ENCODE results near the gene PANX2. TPM values are rescaled to one million over a fixed set of nuclear protein-coding genes. Genes with fewer than 3 reads are reported as not detected.

Gene PANX2
- total RNA-seq, 1 experiment from 2014 or later: 9.4 TPM

DNA sequence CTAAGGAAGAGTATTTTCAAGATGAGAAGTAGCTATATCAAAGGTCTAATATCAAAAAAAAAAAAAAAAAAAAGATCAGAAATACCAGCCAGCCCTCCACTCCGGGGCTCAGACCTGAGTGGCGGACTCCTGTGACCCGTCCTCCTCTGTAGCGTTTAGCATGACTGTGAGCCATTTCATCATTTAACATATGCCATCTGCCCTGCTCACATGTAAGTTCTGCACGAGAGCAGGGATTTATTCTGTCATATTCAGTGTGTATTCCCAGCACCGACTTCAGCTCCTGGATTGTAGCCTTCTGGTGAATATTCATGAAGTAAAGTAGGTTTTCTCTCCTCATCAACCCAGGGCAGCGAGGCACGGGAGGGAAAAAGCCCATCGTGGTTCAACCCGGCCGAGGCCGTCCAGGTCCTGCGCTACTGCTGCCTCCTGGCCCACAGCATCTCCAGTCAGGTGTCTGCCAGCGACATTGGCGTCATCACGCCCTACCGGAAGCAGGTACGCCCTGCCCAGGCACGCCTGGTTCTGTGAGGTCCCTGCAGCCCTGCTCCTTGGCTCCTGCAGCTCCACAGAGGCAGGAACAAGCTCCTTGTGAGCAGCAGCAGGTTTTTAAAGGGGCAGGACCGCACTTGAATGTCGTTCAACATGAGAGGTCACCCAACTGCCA, 12.7 kb upstream of the PANX2 start:
- ATAC-seq (no peak), DNase-seq (no peak)
- intact Hi-C loops (cut with micrococcal nuclease): no loop called here

DNA sequence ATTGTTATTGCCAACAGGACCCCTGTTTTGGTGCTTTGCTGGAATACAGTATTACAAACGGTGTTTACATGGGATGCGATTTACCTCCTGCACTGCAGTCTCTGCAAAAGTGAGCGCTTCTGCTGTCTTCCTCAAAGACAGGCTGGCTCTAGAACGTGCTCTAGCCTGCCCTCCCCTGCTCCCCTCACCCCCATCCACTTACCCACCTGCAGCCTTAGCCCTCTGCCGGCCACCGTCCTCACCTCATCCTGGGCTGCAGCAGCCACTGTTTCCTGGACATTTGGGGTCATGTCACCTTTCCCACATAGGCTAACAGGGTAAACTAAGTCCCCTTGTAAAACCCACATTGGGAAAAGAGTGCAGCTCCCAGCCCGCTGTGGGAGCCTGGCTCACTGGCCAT, 9.6 kb upstream of the PANX2 start:
- intact Hi-C loops (cut with micrococcal nuclease): no loop called here
- CTCF ChIA-PET: no interaction called here

More for the DNA sequence above, 12.7 kb upstream of the PANX2 start:
- no TSS peak for BruUV-seq (replicated peaks)
- Histone ChIP-seq H3F3A (ENCODE audit: low read length, unreplicated experiment) (no peaks in the 10 kb centered on the region), H3K4me2 (ENCODE audit: low read length) (no peak overlapping the region), H4K20me1 (ENCODE audit: low read length) (no peaks in the 10 kb centered on the region), H3K79me2 (ENCODE audit: low read length) (no peaks in the 10 kb centered on the region), H3K27ac (ENCODE audit: low read length) (no peak overlapping the region), H3K4me1 (ENCODE audit: insufficient read depth, low read length) (no peaks in the 10 kb centered on the region), H3K36me3 (ENCODE audit: low read depth, low read length) (no peaks in the 10 kb centered on the region), H3K4me3 (ENCODE audit: low read length) (no peak overlapping the region), H3K27me3 (ENCODE audit: low read length) (no peaks in the 10 kb centered on the region), H3K9ac (ENCODE audit: low read length) (no peak overlapping the region), H3K9me3 (ENCODE audit: low read length) (no peaks in the 10 kb centered on the region), H3K9me2 (replicated peaks; ENCODE audit: low read length) (no peaks in the 10 kb centered on the region), H2AFZ (ENCODE audit: low read length) (no peak overlapping the region)
- ChIA-PET POLR2A (ENCODE audit: unreplicated experiment) (no interaction called here), CTCF (no interaction called here)
- TF ChIP-seq, protein P1, sequence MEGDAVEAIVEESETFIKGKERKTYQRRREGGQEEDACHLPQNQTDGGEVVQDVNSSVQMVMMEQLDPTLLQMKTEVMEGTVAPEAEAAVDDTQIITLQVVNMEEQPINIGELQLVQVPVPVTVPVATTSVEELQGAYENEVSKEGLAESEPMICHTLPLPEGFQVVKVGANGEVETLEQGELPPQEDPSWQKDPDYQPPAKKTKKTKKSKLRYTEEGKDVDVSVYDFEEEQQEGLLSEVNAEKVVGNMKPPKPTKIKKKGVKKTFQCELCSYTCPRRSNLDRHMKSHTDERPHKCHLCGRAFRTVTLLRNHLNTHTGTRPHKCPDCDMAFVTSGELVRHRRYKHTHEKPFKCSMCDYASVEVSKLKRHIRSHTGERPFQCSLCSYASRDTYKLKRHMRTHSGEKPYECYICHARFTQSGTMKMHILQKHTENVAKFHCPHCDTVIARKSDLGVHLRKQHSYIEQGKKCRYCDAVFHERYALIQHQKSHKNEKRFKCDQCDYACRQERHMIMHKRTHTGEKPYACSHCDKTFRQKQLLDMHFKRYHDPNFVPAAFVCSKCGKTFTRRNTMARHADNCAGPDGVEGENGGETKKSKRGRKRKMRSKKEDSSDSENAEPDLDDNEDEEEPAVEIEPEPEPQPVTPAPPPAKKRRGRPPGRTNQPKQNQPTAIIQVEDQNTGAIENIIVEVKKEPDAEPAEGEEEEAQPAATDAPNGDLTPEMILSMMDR (conservative IDR thresholded peaks at IDR 0.05; ENCODE audit: low read depth, low read length): no peak
- TF ChIP-seq EZH2phosphoT487 (IDR thresholded peaks at IDR 0.05; ENCODE audit: borderline replicate concordance, low read length) (no peak), EZH2 (IDR thresholded peaks at IDR 0.05; ENCODE audit: low read length, unreplicated experiment) (no peak)

More for the DNA sequence above, 9.6 kb upstream of the PANX2 start:
- Histone ChIP-seq H3K4me1 (ENCODE audit: insufficient read depth, low read length) (no peaks in the 10 kb centered on the region), H3K36me3 (ENCODE audit: low read depth, low read length) (no peaks in the 10 kb centered on the region), H3K9ac (ENCODE audit: low read length) (no peak overlapping the region), H3K4me3 (ENCODE audit: low read length) (no peak overlapping the region), H4K20me1 (ENCODE audit: low read length) (no peaks in the 10 kb centered on the region), H3K9me2 (replicated peaks; ENCODE audit: low read length) (no peaks in the 10 kb centered on the region), H3K9me3 (ENCODE audit: low read length) (no peaks in the 10 kb centered on the region), H3K27me3 (ENCODE audit: low read length) (no peaks in the 10 kb centered on the region), H2AFZ (ENCODE audit: low read length) (no peak overlapping the region), H3K27ac (ENCODE audit: low read length) (no peak overlapping the region), H3K4me2 (ENCODE audit: low read length) (no peak overlapping the region), H3F3A (ENCODE audit: low read length, unreplicated experiment) (no peaks in the 10 kb centered on the region), H3K79me2 (ENCODE audit: low read length) (no peaks in the 10 kb centered on the region)
- DNase-seq: no peak
- no peak for ATAC-seq
- BruUV-seq (replicated peaks): no TSS peak
- TF ChIP-seq, protein P1 (conservative IDR thresholded peaks at IDR 0.05; ENCODE audit: low read depth, low read length): no peak
- POLR2A ChIA-PET (ENCODE audit: unreplicated experiment): no interaction called here
